K562 (cell line): ENCODE results near the gene SMG7. TPM values are rescaled to one million over a fixed set of nuclear protein-coding genes. Genes with fewer than 3 reads are reported as not detected.

ENCODE experiments used
- ATAC-seq: fragments of 200-7000 bp; cut with Tn5 transposase; 3 replicates; pipeline ENCODE4 v1.9.1; 2020; ENCODE audit warnings: moderate library complexity
- BruUV-seq: library from RNA; stranded (reverse); fragments of 400-500 nt; replicated peaks from 2 replicates; lab custom pipeline; 2021; lab: Mats Ljungman, UMichigan
- CTCF ChIA-PET: fragments of 300-600 bp; formaldehyde crosslinking; extraction: SDS; loops from one replicate; lab custom pipeline; 2021; ENCODE audit warnings: low intra/inter-chr PET ratio; lab: Yijun Ruan, JAX
- POLR2A ChIA-PET: fragments of 300-600, 350-650 bp; sonication (Branson Sonifier 250); formaldehyde crosslinking; extraction: SDS; loops from one replicate; lab custom pipeline; 2021; ENCODE audit warnings: antibody characterized with exemption, inconsistent platforms; lab: Yijun Ruan, JAX
- DNase-seq, 4 experiments: peaks; one replicate each; pipeline versions ENCODE4 v3.0.0 to v3.0.0-alpha.2; 2011 to 2018; ENCODE audit warnings: low spot score in 3 of 4, mixed read lengths in 3 of 4; ENCODE audit errors: extremely low read depth in 1 of 4
- FAIRE-seq: peaks from 2 replicates; lab custom pipeline; 2011; peaks lifted over from hg19 to GRCh38; lab: Jason Lieb, UNC
- H2AFZ ChIP-seq: 2 replicates; pipeline ENCODE4 v1.6.0; 2011; ENCODE audit warnings: low read depth, low read length, control low read depth, inconsistent platforms
- H3K27ac ChIP-seq: fragments of 200-600 bp; 3 replicates; pipeline ENCODE4 v1.8.0; 2011; ENCODE audit warnings: low read depth, mild to moderate bottlenecking, control low read depth, inconsistent platforms, low read length, moderate library complexity, mixed read lengths; ENCODE audit errors: extremely low read depth
- H3K27me3 ChIP-seq, 2 experiments: fragments of 300-600 bp in 1 of 2; 2 replicates in 1 of 2; 3 replicates in 1 of 2; pipeline versions ENCODE4 v1.6.0 to v1.8.0; 2011; ENCODE audit warnings: inconsistent platforms in 2 of 2, low read length in 2 of 2, mild to moderate bottlenecking in 1 of 2, mixed read lengths in 1 of 2, moderate library complexity in 1 of 2; ENCODE audit not compliant: control insufficient read depth in 2 of 2, insufficient read depth in 2 of 2
- H3K36me3 ChIP-seq: fragments of 300-600 bp; 3 replicates; pipeline ENCODE4 v1.8.0; 2011; ENCODE audit warnings: mild to moderate bottlenecking, low read length, inconsistent platforms; ENCODE audit not compliant: control insufficient read depth, insufficient read depth
- H3K4me1 ChIP-seq, 2 experiments: fragments of 200-600 bp in 1 of 2; replicated peaks in 1 of 2; 2 replicates in 1 of 2; 3 replicates in 1 of 2; pipeline versions ENCODE4 v1.5.1 to v1.8.0; 2011; ENCODE audit warnings: inconsistent platforms in 2 of 2, low read length in 2 of 2, mild to moderate bottlenecking in 1 of 2, mixed read lengths in 1 of 2, moderate library complexity in 1 of 2; ENCODE audit not compliant: control insufficient read depth in 2 of 2, insufficient read depth in 2 of 2
- H3K4me2 ChIP-seq: 2 replicates; pipeline ENCODE4 v1.6.1; 2011; ENCODE audit warnings: low read length, control low read depth, inconsistent platforms, mixed read lengths; ENCODE audit not compliant: insufficient read depth
- H3K4me3 ChIP-seq: fragments of 200-600 bp; sonication (generic), shearing (Covaris generic); 2 replicates; pipeline ENCODE4 v1.5.1; 2016; ENCODE audit warnings: control low read depth, inconsistent platforms
- H3K79me2 ChIP-seq: fragments of 200-600 bp; 3 replicates; pipeline ENCODE4 v1.8.0; 2011; ENCODE audit warnings: low read length, inconsistent platforms; ENCODE audit not compliant: control insufficient read depth, insufficient read depth
- H3K9ac ChIP-seq, 2 experiments: 2 replicates each; pipeline versions ENCODE4 v1.6.0 to v1.6.1; 2011; ENCODE audit warnings: low read depth in 2 of 2, low read length in 2 of 2, control low read depth in 1 of 2, inconsistent platforms in 1 of 2, mild to moderate bottlenecking in 1 of 2, mixed read lengths in 1 of 2; ENCODE audit not compliant: insufficient read depth in 1 of 2
- H3K9me1 ChIP-seq: one replicate; pipeline ENCODE4 v1.6.0; 2011; ENCODE audit warnings: inconsistent platforms, mild to moderate bottlenecking, low read length, moderate library complexity; ENCODE audit not compliant: control insufficient read depth, insufficient read depth
- H3K9me3 ChIP-seq: replicated peaks from 2 replicates; pipeline ENCODE4 v1.5.1; 2011; ENCODE audit warnings: low read depth, low read length, inconsistent platforms; ENCODE audit not compliant: control insufficient read depth, insufficient read depth
- H4K20me1 ChIP-seq: replicated peaks from 2 replicates; pipeline ENCODE4 v1.6.1; 2011; ENCODE audit warnings: low read length, inconsistent platforms, mixed read lengths; ENCODE audit not compliant: control insufficient read depth, insufficient read depth
- CXXC5 ChIP-seq: fragments of 250-450 bp; sonication (Bioruptor Pico); IDR thresholded peaks from 2 replicates; pipeline ENCODE4 v1.8.0; 2022; ENCODE audit warnings: inconsistent platforms, mild to moderate bottlenecking, moderate library complexity
- ETV5 ChIP-seq: sonication (generic); formaldehyde crosslinking; IDR thresholded peaks from 2 replicates; pipeline ENCODE4 v1.4.0; 2020; ENCODE audit warnings: low read depth, mild to moderate bottlenecking, missing genetic modification reagents
- L3MBTL2 ChIP-seq: fragments of 450-650 bp; IDR thresholded peaks from 2 replicates; pipeline ENCODE4 v1.6.1; 2016; ENCODE audit warnings: mild to moderate bottlenecking, moderate library complexity
- RFX5 ChIP-seq: IDR thresholded peaks from 2 replicates; pipeline ENCODE4 v1.6.1; 2011; ENCODE audit warnings: low read depth, mild to moderate bottlenecking, improper control_type of control experiment, low read length
- SIN3A ChIP-seq, 2 experiments: fragments of 150-350 bp in 1 of 2; IDR thresholded peaks; 2 replicates each; pipeline ENCODE4 v1.6.1; 2011 to 2016; ENCODE audit warnings: borderline replicate concordance in 2 of 2, low read depth in 2 of 2, low read length in 2 of 2, mild to moderate bottlenecking in 2 of 2, moderate library complexity in 2 of 2; ENCODE audit not compliant: control insufficient read depth in 1 of 2
- SIRT6 ChIP-seq: IDR thresholded peaks from one replicate; pipeline ENCODE4 v1.6.1; 2012; ENCODE audit warnings: low read depth, mild to moderate bottlenecking, control low read depth, inconsistent platforms, low read length, moderate library complexity
- SMC3 ChIP-seq: conservative IDR thresholded peaks from 2 replicates; pipeline ENCODE4 v1.6.1; 2011; ENCODE audit warnings: low read depth, low read length, improper control_type of control experiment; ENCODE audit not compliant: insufficient read depth
- TAF9B ChIP-seq: fragments of 450-650 bp; IDR thresholded peaks from 2 replicates; pipeline ENCODE4 v1.6.1; 2018; ENCODE audit warnings: mild to moderate bottlenecking; ENCODE audit not compliant: partially characterized antibody
- ZFP36 ChIP-seq: fragments of 150-350 bp; IDR thresholded peaks from 2 replicates; pipeline ENCODE4 v1.6.1; 2018; ENCODE audit warnings: low read length, low read depth; ENCODE audit not compliant: partially characterized antibody
- ZNF175 ChIP-seq: fragments of 200-800 bp; sonication (Bioruptor generic); IDR thresholded peaks from 2 replicates; pipeline ENCODE4 v1.6.1; 2016; ENCODE audit warnings: low read depth, mild to moderate bottlenecking, missing genetic modification characterization, missing compliant biosample characterization
- ZNF561 ChIP-seq: fragments of 450-650 bp; formaldehyde crosslinking; conservative IDR thresholded peaks from 2 replicates; pipeline ENCODE4 v1.4.0; 2020; ENCODE audit warnings: mild to moderate bottlenecking, moderate library complexity
- WGBS: fragments of 100-300 bp; shearing (Covaris generic); methylation state at CpG from one replicate; pipeline ENCODE4 v1.1.6; 2016; ENCODE audit warnings: low coverage, mixed read lengths; ENCODE audit not compliant: insufficient coverage; ENCODE audit errors: missing lambda C conversion rate; 5-methylcytosine and 5-hydroxymethylcytosine counted together
- in situ Hi-C: fragments of 300-500 bp; cut with MboI; formaldehyde crosslinking; loops from 4 replicates; pipeline ENCODE4 v1.15.0; 2018; ENCODE audit warnings: inconsistent platforms, mixed read lengths
- intact Hi-C: fragments of 100-400 bp; cut with micrococcal nuclease; formaldehyde crosslinking; loops from 2 replicates; pipeline ENCODE4 v1.14.2; 2022
- polyA plus RNA-seq, 8 experiments: library from polyadenylated mRNA; depleted of rRNA in 4 of 8; stranded (reverse) in 5 of 8; unstranded in 3 of 8; fragments of >200 nt; fragmentation: Nextera tagmentation in 2 of 8; fragmentation: Illumina TruSeq in 1 of 8; extraction: Ambion mirVana in 2 of 8; extraction: Trizol in 1 of 8; gene quantifications; 2 replicates each; pipeline versions ENCODE4 v1.2.1 to v1.2.3, GENCODE V29; 2011 to 2014; ENCODE audit warnings: inconsistent platforms in 1 of 8, missing spikeins in 1 of 8
- total RNA-seq, 7 experiments: library from RNA; depleted of rRNA in 6 of 7; stranded (reverse); fragments of >200 nt in 6 of 7; fragmentation: Illumina TruSeq in 2 of 7; extraction: Trizol in 2 of 7; gene quantifications; 2 replicates each; pipeline versions ENCODE4 v1.2.1 to v1.2.3, GENCODE V29; 2011 to 2021; ENCODE audit warnings: low replicate concordance in 1 of 7
- TF ChIP-seq, protein P1 (sequence below): fragments of 450-650 bp; IDR thresholded peaks from one replicate; pipeline ENCODE4 v1.6.1; 2018; ENCODE audit warnings: mild to moderate bottlenecking, moderate library complexity; ENCODE audit not compliant: partially characterized antibody

The SMG7 gene
- total and polyA plus RNA-seq, 9 of the 15 experiments (the other 6 are each of a cell fraction or from before 2014, with no cell fraction given) = 12.4 to 74.6 (median 29.0) TPM

DNA sequence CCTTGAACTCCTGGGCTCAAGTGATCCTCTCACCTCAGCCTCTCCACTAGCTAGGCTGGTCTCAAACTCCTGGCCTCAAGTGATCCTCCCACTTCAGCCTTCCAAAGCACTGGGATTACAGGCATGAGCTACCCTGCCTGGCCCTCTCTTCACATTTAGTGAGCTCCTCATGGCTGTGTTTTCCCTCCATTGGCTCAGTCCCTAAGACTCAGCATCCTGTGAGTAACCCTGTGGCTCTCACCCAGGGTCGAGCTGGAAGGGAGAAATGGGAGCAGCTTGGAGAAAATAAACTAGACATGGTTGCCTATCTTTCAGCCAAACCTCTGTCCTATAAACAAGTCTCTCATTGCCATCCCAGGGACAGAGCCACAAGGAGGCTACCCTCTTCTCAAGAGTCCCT lies 100.4 kb downstream of the SMG7 start:
- Histone ChIP-seq H3K4me1 (peaks cover 1 to 4% of the 10 kb centered on the region in 2 experiments; a peak in 3 of 5 replicates), H4K20me1 (peaks cover 6% of the 10 kb centered on the region), H3K4me3 (no peak overlapping the region)
- no peak for TF ChIP-seq ZNF175 (CRISPR knock-in tag)
- TF ChIP-seq, protein P1, sequence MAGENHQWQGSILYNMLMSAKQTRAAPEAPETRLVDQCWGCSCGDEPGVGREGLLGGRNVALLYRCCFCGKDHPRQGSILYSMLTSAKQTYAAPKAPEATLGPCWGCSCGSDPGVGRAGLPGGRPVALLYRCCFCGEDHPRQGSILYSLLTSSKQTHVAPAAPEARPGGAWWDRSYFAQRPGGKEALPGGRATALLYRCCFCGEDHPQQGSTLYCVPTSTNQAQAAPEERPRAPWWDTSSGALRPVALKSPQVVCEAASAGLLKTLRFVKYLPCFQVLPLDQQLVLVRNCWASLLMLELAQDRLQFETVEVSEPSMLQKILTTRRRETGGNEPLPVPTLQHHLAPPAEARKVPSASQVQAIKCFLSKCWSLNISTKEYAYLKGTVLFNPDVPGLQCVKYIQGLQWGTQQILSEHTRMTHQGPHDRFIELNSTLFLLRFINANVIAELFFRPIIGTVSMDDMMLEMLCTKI = no peak
- TF ChIP-seq SIN3A (IDR thresholded peaks at IDR 0.05; ENCODE audit: borderline replicate concordance in 2 of 2, control insufficient read depth in 1 of 2, low read depth in 2 of 2, low read length in 2 of 2) = no peak
- no peak for TF ChIP-seq ETV5 (CRISPR knock-in tag)
- TF ChIP-seq SMC3 = no peak
- TF ChIP-seq CXXC5 (CRISPR knock-in tag) = no peak
- no peak for TF ChIP-seq ZNF561 (CRISPR knock-in tag)
- TF ChIP-seq RFX5 = no peak
- TF ChIP-seq TAF9B = no peak
- no peak for TF ChIP-seq SIRT6
- TF ChIP-seq L3MBTL2 = no peak
- no peak for TF ChIP-seq ZFP36
- TF ChIP-seq, all 486 proteins: peak for 0
- Histone ChIP-seq H3K9me3 (no peaks in the 10 kb centered on the region), H3K36me3 (no peaks in the 10 kb centered on the region), H3K9me1 (no peaks in the 10 kb centered on the region), H3K79me2 (no peaks in the 10 kb centered on the region), H3K27me3 (peaks cover 45 to 55% of the 10 kb centered on the region in 2 experiments), H3K27ac (no peak overlapping the region), H2AFZ (no peak overlapping the region), H3K4me2 (no peak overlapping the region), H3K9ac (no peak overlapping the region)
- ATAC-seq = no peak
- no peak for DNase-seq
- ChIA-PET CTCF (no interaction called here), POLR2A (interaction anchor here (0.6 to 2.6 kb wide), 4 partner anchors 10 to 21 kb away, joined by 4 to 7 read pairs (median 4); no protein-coding TSS in a partner anchor)
- in situ Hi-C loops (no loop called here), intact Hi-C loops (no loop called here)
- FAIRE-seq = no peak
- no TSS peak for BruUV-seq
- WGBS = 0% methylated on average over 1 of the region's 1 CpG
